ENCODE measurements around the gene TEPSIN.

DNA sequence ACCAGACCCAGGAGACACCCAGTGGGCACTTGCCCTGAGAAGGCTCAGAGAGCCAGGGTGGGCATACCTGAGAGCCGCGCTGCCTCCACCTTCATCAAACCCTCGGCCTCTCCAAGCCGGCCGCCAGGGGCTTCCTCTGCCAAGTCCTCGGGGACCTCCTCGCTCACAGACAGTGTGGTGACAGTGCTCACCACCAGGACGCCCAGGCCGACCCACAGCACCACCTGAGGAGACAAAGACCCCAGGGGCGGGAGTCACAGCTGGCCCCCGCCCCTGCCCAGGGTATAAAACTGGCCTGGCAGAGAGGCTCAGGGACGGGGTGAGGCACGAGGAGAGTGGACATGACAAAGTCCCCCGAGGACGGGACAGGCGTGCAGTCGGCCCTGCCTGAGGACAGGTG lies 21.3 kb upstream of the TEPSIN start:
- TF ChIP-seq, protein P1, sequence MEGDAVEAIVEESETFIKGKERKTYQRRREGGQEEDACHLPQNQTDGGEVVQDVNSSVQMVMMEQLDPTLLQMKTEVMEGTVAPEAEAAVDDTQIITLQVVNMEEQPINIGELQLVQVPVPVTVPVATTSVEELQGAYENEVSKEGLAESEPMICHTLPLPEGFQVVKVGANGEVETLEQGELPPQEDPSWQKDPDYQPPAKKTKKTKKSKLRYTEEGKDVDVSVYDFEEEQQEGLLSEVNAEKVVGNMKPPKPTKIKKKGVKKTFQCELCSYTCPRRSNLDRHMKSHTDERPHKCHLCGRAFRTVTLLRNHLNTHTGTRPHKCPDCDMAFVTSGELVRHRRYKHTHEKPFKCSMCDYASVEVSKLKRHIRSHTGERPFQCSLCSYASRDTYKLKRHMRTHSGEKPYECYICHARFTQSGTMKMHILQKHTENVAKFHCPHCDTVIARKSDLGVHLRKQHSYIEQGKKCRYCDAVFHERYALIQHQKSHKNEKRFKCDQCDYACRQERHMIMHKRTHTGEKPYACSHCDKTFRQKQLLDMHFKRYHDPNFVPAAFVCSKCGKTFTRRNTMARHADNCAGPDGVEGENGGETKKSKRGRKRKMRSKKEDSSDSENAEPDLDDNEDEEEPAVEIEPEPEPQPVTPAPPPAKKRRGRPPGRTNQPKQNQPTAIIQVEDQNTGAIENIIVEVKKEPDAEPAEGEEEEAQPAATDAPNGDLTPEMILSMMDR (IDR thresholded peaks at IDR 0.05): no peak
- no peak for TF ChIP-seq POLR2AphosphoS5 (IDR thresholded peaks at IDR 0.05)
